HCT116 (cell line): ENCODE results near the gene CDH23. TPM values are rescaled to one million over a fixed set of nuclear protein-coding genes. Genes with fewer than 3 reads are reported as not detected.

ENCODE experiments used
- ATAC-seq: fragments of 200-7000 bp; cut with Tn5 transposase; 2 replicates; pipeline ENCODE4 v1.9.1; 2020; ENCODE audit warnings: mild to moderate bottlenecking, moderate library complexity
- BruUV-seq: library from RNA; stranded (reverse); fragments of 400-500 nt; replicated peaks from 2 replicates; lab custom pipeline; 2021; lab: Mats Ljungman, UMichigan
- CTCF ChIA-PET: fragments of 300-600 bp; sonication (Branson Sonifier 250); formaldehyde crosslinking; loops from one replicate; lab custom pipeline; 2021; ENCODE audit warnings: antibody characterized with exemption; lab: Charles Lee
- POLR2A ChIA-PET: fragments of 300-600, 350-600 bp; sonication (Branson Sonifier 250); formaldehyde crosslinking; loops from one replicate; lab custom pipeline; 2021; ENCODE audit warnings: antibody characterized with exemption; lab: Charles Lee
- RAD21 ChIA-PET, 2 experiments: fragments of 300-600 bp; sonication (Branson Sonifier 250); formaldehyde crosslinking; loops; one replicate each; lab custom pipeline; 2023; ENCODE audit warnings: low total read pairs in 2 of 2; ENCODE audit not compliant: uncharacterized antibody in 2 of 2, unreplicated experiment in 2 of 2, low non-redundant PET in 1 of 2; lab: Charles Lee
- DNase-seq: peaks from one replicate; pipeline ENCODE4 v3.0.0-alpha.2; 2010; ENCODE audit warnings: low read depth, low spot score
- H2AFZ ChIP-seq: fragments of 200-600 bp; shearing (Covaris generic), sonication (generic); 2 replicates; pipeline ENCODE4 v1.6.1; 2017; ENCODE audit warnings: low read depth, mixed run types, mixed read lengths, antibody characterized with exemption, low read length; ENCODE audit not compliant: poor library complexity, severe bottlenecking
- H3K27ac ChIP-seq: 2 replicates; pipeline ENCODE4 v1.5.1; 2012; ENCODE audit warnings: low read depth, low read length
- H3K27me3 ChIP-seq: fragments of 200-600 bp; sonication (generic); 2 replicates; pipeline ENCODE4 v1.6.1; 2016; ENCODE audit warnings: mixed run types, low read length, mixed read lengths; ENCODE audit not compliant: insufficient read depth
- H3K36me3 ChIP-seq, 2 experiments: fragments of 200-500 bp in 1 of 2; fragments of 200-600 bp in 1 of 2; sonication (Bioruptor generic) in 1 of 2; sonication (generic) in 1 of 2; 2 replicates each; pipeline versions ENCODE4 v1.5.1 to v1.6.1; 2014 to 2016; ENCODE audit warnings: low read length in 2 of 2, inconsistent platforms in 1 of 2, mixed read lengths in 1 of 2, mixed run types in 1 of 2; ENCODE audit not compliant: insufficient read depth in 2 of 2, control insufficient read depth in 1 of 2
- H3K4me1 ChIP-seq, 2 experiments: fragments of 200-600 bp in 1 of 2; sonication (generic) in 1 of 2; 2 replicates each; pipeline versions ENCODE4 v1.5.1 to v1.6.1; 2012 to 2017; ENCODE audit warnings: low read length in 2 of 2, inconsistent platforms in 1 of 2, mild to moderate bottlenecking in 1 of 2, mixed read lengths in 1 of 2, mixed run types in 1 of 2, moderate library complexity in 1 of 2; ENCODE audit not compliant: insufficient read depth in 2 of 2, control insufficient read depth in 1 of 2
- H3K4me2 ChIP-seq: fragments of 200-600 bp; sonication (generic); 2 replicates; pipeline ENCODE4 v1.6.1; 2017; ENCODE audit warnings: mixed run types, low read length, mixed read lengths
- H3K4me3 ChIP-seq, 2 experiments: fragments of 200-600 bp in 1 of 2; sonication (generic) in 1 of 2; replicated peaks in 1 of 2; 2 replicates each; pipeline ENCODE4 v1.5.1; 2011 to 2016; ENCODE audit warnings: low read length in 2 of 2, control low read depth in 1 of 2, low read depth in 1 of 2, mild to moderate bottlenecking in 1 of 2, mixed read lengths in 1 of 2, mixed run types in 1 of 2
- H3K79me2 ChIP-seq: fragments of 200-600 bp; sonication (generic); 2 replicates; pipeline ENCODE4 v1.6.1; 2017; ENCODE audit warnings: mild to moderate bottlenecking, mixed run types, low read length, moderate library complexity, mixed read lengths; ENCODE audit not compliant: insufficient read depth
- H3K9ac ChIP-seq: fragments of 200-600 bp; sonication (generic); 2 replicates; pipeline ENCODE4 v1.6.1; 2016; ENCODE audit warnings: low read length, mixed read lengths
- H3K9me2 ChIP-seq: fragments of 200-600 bp; sonication (generic), shearing (Covaris generic); 2 replicates; pipeline ENCODE4 v1.6.1; 2017; ENCODE audit warnings: mixed run types, mild to moderate bottlenecking, moderate library complexity; ENCODE audit not compliant: insufficient read depth
- H3K9me3 ChIP-seq, 2 experiments: fragments of 200-500 bp in 1 of 2; fragments of 200-600 bp in 1 of 2; sonication (Bioruptor generic) in 1 of 2; sonication (generic) in 1 of 2; 2 replicates each; pipeline ENCODE4 v1.6.1; 2014 to 2017; ENCODE audit warnings: low read length in 2 of 2, mixed read lengths in 2 of 2, inconsistent platforms in 1 of 2, low read depth in 1 of 2, mild to moderate bottlenecking in 1 of 2, mixed run types in 1 of 2, moderate library complexity in 1 of 2; ENCODE audit not compliant: control insufficient read depth in 1 of 2, insufficient read depth in 1 of 2
- H4K20me1 ChIP-seq: fragments of 200-600 bp; sonication (generic), shearing (Covaris generic); 2 replicates; pipeline ENCODE4 v1.6.1; 2017; ENCODE audit warnings: mixed run types, mild to moderate bottlenecking, moderate library complexity; ENCODE audit not compliant: insufficient read depth
- CBX3 ChIP-seq: IDR thresholded peaks from 2 replicates; pipeline ENCODE4 v1.6.1; 2012; ENCODE audit warnings: low read depth
- CEBPB ChIP-seq: IDR thresholded peaks from 2 replicates; pipeline ENCODE4 v1.6.1; 2012; ENCODE audit warnings: low read depth
- EGR1 ChIP-seq: IDR thresholded peaks from 2 replicates; pipeline ENCODE4 v1.6.1; 2012; ENCODE audit warnings: low read depth
- EZH2 ChIP-seq: fragments of 200-600 bp; sonication (generic); IDR thresholded peaks from 2 replicates; pipeline ENCODE4 v1.6.1; 2017; ENCODE audit warnings: antibody characterized with exemption, mixed run types
- EZH2phosphoT487 ChIP-seq: fragments of 200-600 bp; IDR thresholded peaks from 2 replicates; pipeline ENCODE4 v1.6.1; 2018; ENCODE audit warnings: antibody characterized with exemption, borderline replicate concordance
- FOSL1 ChIP-seq: IDR thresholded peaks from 2 replicates; pipeline ENCODE4 v1.6.1; 2012; ENCODE audit warnings: low read depth
- POLR2A ChIP-seq: IDR thresholded peaks from 2 replicates; pipeline ENCODE4 v1.7.0; 2011; ENCODE audit warnings: borderline replicate concordance; ENCODE audit not compliant: insufficient read depth, insufficient read length; ENCODE audit errors: extremely low read depth
- POLR2AphosphoS5 ChIP-seq: IDR thresholded peaks from 2 replicates; pipeline ENCODE4 v1.6.1; 2011; ENCODE audit warnings: mild to moderate bottlenecking, low read depth, low read length, moderate library complexity
- RAD21 ChIP-seq: IDR thresholded peaks from 2 replicates; pipeline ENCODE4 v1.6.1; 2012; ENCODE audit warnings: low read depth, mild to moderate bottlenecking
- SP1 ChIP-seq: IDR thresholded peaks from 2 replicates; pipeline ENCODE4 v1.6.1; 2012; ENCODE audit warnings: low read depth
- SRF ChIP-seq: IDR thresholded peaks from 2 replicates; pipeline ENCODE4 v1.6.1; 2012; ENCODE audit warnings: low read depth
- ZFX ChIP-seq: fragments of 450-650 bp; IDR thresholded peaks from 2 replicates; pipeline ENCODE4 v1.6.1; 2017
- ZNF274 ChIP-seq: fragments of 200-500 bp; sonication (Bioruptor generic); IDR thresholded peaks from 2 replicates; pipeline ENCODE4 v1.6.1; 2014; ENCODE audit warnings: mild to moderate bottlenecking, low read depth, low read length, inconsistent platforms
- intact Hi-C: fragments of 100-400 bp; cut with micrococcal nuclease; formaldehyde crosslinking; loops from 2 replicates; pipeline ENCODE4 v1.10.0; 2022
- total RNA-seq: library from RNA; stranded (reverse); gene quantifications from one replicate; pipeline ENCODE4 v1.2.1, GENCODE V29; 2021; ENCODE audit not compliant: unreplicated experiment
- TF ChIP-seq, protein P1 (sequence below): IDR thresholded peaks from 2 replicates; pipeline ENCODE4 v1.6.1; 2012
- TF ChIP-seq, protein P2 (sequence below): IDR thresholded peaks from 2 replicates; pipeline ENCODE4 v1.6.1; 2012
- TF ChIP-seq, protein P3 (sequence below): IDR thresholded peaks from 2 replicates; pipeline ENCODE4 v1.6.1; 2012; ENCODE audit warnings: low read depth
- TF ChIP-seq, protein P4 (sequence below): IDR thresholded peaks from 2 replicates; pipeline ENCODE4 v1.6.1; 2011; ENCODE audit warnings: mild to moderate bottlenecking, low read length, moderate library complexity; ENCODE audit not compliant: insufficient replicate concordance; ENCODE audit errors: extremely low read depth

CDH23 gene
- total RNA-seq, 1 experiment from 2014 or later = not detected

DNA sequence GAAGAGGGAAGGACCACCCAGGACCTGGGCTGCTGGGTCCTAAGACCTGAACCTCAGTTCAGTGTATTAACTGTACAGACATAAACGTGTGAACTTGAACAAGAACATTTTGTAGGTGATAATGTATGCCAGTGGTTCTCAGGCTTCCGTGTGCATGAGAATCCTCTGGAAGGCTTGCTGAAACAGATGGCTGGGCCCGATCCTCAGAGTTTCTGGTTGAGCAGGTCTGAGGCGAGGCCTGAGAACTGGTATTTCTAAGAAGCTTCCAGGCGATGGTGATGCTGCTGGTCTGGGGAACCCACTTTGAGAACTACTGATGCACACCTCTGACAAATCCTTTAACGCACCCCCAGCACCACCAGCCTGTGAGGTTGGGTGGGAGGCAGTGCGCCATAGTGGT is 70.4 kb downstream of the CDH23 start:
- H3K36me3 ChIP-seq = no peaks in the 10 kb centered on the region
- intact Hi-C loops = no loop called here
- H3K9me2 ChIP-seq = no peaks in the 10 kb centered on the region
- DNase-seq = no peak
- no peak overlapping the region for H3K4me3 ChIP-seq
- H3K79me2 ChIP-seq = no peaks in the 10 kb centered on the region
- no peaks in the 10 kb centered on the region for H3K9me3 ChIP-seq
- CTCF ChIA-PET = no interaction called here
- H3K27ac ChIP-seq = no peak overlapping the region
- no peaks in the 10 kb centered on the region for H4K20me1 ChIP-seq
- no peak overlapping the region for H3K9ac ChIP-seq
- TF ChIP-seq ZFX (no peak), POLR2A (no peak), SRF (no peak), ZNF274 (no peak), CBX3 (no peak), EGR1 (no peak), CEBPB (no peak), POLR2AphosphoS5 (no peak), EZH2phosphoT487 (no peak), EZH2 (no peak), FOSL1 (no peak), RAD21 (no peak), SP1 (no peak)
- TF ChIP-seq, protein P1, sequence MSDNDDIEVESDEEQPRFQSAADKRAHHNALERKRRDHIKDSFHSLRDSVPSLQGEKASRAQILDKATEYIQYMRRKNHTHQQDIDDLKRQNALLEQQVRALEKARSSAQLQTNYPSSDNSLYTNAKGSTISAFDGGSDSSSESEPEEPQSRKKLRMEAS = no peak
- TF ChIP-seq, protein P2, sequence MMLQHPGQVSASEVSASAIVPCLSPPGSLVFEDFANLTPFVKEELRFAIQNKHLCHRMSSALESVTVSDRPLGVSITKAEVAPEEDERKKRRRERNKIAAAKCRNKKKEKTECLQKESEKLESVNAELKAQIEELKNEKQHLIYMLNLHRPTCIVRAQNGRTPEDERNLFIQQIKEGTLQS = no peak
- TF ChIP-seq, protein P3, sequence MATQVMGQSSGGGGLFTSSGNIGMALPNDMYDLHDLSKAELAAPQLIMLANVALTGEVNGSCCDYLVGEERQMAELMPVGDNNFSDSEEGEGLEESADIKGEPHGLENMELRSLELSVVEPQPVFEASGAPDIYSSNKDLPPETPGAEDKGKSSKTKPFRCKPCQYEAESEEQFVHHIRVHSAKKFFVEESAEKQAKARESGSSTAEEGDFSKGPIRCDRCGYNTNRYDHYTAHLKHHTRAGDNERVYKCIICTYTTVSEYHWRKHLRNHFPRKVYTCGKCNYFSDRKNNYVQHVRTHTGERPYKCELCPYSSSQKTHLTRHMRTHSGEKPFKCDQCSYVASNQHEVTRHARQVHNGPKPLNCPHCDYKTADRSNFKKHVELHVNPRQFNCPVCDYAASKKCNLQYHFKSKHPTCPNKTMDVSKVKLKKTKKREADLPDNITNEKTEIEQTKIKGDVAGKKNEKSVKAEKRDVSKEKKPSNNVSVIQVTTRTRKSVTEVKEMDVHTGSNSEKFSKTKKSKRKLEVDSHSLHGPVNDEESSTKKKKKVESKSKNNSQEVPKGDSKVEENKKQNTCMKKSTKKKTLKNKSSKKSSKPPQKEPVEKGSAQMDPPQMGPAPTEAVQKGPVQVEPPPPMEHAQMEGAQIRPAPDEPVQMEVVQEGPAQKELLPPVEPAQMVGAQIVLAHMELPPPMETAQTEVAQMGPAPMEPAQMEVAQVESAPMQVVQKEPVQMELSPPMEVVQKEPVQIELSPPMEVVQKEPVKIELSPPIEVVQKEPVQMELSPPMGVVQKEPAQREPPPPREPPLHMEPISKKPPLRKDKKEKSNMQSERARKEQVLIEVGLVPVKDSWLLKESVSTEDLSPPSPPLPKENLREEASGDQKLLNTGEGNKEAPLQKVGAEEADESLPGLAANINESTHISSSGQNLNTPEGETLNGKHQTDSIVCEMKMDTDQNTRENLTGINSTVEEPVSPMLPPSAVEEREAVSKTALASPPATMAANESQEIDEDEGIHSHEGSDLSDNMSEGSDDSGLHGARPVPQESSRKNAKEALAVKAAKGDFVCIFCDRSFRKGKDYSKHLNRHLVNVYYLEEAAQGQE = no peak
- TF ChIP-seq, protein P4, sequence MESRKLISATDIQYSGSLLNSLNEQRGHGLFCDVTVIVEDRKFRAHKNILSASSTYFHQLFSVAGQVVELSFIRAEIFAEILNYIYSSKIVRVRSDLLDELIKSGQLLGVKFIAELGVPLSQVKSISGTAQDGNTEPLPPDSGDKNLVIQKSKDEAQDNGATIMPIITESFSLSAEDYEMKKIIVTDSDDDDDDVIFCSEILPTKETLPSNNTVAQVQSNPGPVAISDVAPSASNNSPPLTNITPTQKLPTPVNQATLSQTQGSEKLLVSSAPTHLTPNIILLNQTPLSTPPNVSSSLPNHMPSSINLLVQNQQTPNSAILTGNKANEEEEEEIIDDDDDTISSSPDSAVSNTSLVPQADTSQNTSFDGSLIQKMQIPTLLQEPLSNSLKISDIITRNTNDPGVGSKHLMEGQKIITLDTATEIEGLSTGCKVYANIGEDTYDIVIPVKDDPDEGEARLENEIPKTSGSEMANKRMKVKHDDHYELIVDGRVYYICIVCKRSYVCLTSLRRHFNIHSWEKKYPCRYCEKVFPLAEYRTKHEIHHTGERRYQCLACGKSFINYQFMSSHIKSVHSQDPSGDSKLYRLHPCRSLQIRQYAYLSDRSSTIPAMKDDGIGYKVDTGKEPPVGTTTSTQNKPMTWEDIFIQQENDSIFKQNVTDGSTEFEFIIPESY = no peak
- TF ChIP-seq, all 23 proteins: peak for 0
- ATAC-seq = no peak
- BruUV-seq = no TSS peak
- H2AFZ ChIP-seq = no peak overlapping the region
- no peak overlapping the region for H3K4me2 ChIP-seq
- ChIA-PET RAD21 (no interaction called here), POLR2A (no interaction called here)
- no peaks in the 10 kb centered on the region for H3K27me3 ChIP-seq
- no peaks in the 10 kb centered on the region for H3K4me1 ChIP-seq
